ENCODE results near the gene COX19.
"Not testable (repeated sequence)": the region's sequence is repeated elsewhere in the genome, so short reads cannot be mapped to it uniquely, and the experiment has no call there.

Gene COX19

DNA sequence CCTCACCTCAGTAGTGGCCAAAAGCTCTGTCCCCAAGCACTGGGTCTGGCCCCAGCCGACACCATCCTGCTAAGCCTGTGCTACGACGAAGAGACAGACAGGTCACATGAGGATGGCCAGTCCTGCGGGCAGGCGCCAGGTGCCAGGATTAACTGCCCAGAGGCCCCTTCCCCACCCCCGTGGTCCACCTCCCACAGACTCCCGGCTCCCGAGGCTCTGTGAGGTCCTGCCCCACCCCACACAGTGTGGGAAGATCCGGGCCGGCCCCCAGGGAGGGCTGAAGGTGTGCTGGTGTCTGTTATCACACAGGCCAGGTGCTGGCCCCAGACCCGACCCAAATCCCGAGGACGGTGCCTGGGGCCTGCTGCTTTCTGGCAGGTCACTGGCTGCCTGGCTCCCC is 34.9 kb upstream of the COX19 start:
- DNase-seq (ENCODE audit: low read depth in 2 of 2): no peak

DNA sequence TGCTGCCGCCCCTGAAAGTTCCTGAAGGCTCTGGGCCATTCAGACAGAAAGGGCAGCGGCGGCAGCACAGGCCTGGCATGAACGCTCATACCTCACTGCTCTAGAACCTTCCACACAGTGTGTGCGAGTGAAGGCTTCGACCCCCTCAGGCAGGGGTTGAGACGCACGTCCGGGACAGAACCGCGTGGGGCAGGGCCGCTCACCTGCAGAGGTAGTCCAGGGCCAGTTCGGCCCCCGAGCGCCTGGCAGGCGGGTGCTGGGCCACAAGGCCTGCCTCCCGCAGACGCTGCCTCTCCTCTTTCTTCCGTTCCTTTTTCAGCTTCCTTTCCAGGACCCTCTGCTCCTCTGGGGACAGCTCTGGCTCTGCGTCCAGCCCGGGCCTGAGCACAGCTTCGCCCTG is 34.4 kb upstream of the COX19 start:
- no peak for DNase-seq (ENCODE audit: low read depth in 2 of 2)

DNA sequence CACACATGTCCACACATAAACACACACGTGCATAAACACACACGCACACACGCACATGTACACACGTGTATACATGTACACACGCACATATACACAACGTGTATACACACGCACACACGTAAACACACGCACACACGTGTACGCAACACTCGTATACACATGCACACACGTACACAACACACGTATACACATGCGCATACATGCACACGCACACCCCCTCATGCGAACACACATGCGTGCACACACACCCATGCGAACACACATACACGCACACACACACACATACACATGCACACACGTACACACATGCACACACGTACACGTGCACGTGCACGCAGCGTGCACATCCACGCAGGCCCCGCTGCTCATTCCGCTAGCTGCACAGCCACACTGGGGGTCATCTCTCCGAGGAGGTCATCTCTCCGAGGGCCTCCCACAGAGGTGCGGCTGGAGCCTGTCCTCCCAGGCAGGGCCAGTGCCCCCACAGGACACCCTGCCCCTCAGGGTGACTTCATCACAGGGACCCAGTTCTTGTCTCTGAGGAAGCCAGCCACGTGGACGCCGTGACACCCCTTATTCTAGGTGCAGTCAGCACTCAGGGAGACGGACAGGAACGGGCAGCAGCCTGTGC is 33.5 kb upstream of the COX19 start:
- no peak for DNase-seq (ENCODE audit: low read depth in 2 of 2)

DNA sequence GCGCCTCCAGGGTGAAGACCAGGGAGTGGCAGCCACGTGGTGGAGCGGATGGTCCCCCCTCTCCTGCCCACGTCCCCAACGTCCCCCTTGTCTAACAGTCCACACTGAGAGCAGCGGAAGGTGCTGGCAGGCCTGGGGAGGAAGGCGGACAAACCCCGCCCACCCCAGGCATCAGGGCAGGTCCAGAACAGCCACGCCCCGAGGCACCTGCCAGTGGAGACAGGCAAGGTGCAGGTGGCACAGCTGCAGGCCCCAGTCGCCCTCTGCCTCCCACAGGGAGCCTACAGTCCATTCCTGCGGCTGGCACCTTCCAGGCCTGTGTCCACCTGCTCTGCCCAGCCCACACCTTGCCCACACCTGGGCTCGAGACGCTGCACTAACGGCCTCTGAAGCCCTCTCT is 32.6 kb upstream of the COX19 start:
- no peak for DNase-seq (ENCODE audit: low read depth in 2 of 2)

GRCh38 chr7:1005303-1005702 is 30.0 kb upstream of the COX19 start:
- DNase-seq (ENCODE audit: low read depth in 2 of 2): no peak

- no peak for DNase-seq (ENCODE audit: low read depth in 2 of 2)
Measured at GRCh38 chr7:1004018-1004852, 28.9 kb upstream of the COX19 start.

GRCh38 chr7:1002445-1002844 is 27.1 kb upstream of the COX19 start:
- not testable (repeated sequence) for DNase-seq (ENCODE audit: low read depth in 2 of 2)

- not testable (repeated sequence) for DNase-seq (ENCODE audit: low read depth in 2 of 2)
Measured at GRCh38 chr7:1002026-1002425, 26.7 kb upstream of the COX19 start.

GRCh38 chr7:1001069-1001770 is 25.9 kb upstream of the COX19 start:
- not testable (repeated sequence) for DNase-seq (ENCODE audit: low read depth in 2 of 2)

GRCh38 chr7:999941-1000935 is 24.9 kb upstream of the COX19 start:
- no peak for DNase-seq (ENCODE audit: low read depth in 2 of 2)

GRCh38 chr7:999149-999879 is 24.0 kb upstream of the COX19 start:
- no peak for DNase-seq (ENCODE audit: low read depth in 2 of 2)

DNA sequence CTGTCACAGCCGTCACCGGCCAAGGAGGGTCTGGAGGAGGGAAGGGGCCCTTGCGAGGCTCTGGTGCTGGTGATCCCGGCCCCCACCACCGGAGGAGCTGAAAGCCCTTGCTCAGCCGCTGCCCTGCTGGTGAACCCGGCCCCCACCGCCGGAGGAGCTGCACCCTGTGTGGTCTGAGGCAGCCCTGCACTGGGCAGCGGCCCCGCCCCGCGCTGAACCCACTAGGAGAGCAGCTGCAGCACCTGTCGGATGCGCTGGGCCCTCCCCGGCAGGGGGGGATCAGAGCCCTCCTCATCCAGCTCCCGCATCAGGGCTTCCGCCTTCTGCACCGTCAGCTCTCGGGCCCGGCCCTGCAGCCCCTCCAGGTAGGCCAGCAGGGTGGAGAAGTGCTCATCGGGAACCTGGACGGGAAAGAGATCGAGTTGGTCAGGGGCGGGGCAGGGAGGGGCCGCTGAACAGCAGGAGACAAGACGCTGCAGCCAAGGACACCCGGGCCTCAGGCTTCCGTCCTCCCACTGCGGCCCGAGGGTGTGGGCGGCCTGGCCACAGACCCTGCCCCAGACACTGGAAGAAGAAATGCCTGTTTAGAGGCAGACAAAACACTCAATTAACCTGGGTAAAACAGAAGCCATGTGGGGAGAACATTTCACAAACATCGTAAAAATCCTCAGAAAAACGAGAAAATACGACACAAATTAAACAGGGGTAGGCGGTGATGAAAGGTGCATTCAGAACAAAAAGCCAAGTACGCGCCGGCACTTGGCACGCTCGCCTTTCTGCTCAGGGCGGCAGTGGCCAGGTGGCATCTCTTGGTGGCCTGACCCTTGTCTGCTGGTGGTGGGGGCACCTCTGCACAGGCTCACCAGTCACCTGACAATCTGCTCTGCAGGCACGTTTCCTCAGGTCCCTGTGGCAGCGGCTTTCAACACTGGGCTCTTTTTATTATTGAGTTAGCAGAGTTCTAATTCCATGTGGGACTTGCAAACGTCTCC is 22.4 kb upstream of the COX19 start:
- no peak for DNase-seq (ENCODE audit: low read depth in 2 of 2)

GRCh38 chr7:996079-996872 is 20.9 kb upstream of the COX19 start:
- DNase-seq (ENCODE audit: low read depth in 2 of 2): no peak

GRCh38 chr7:995571-995970 is 20.2 kb upstream of the COX19 start:
- no peak for DNase-seq (ENCODE audit: low read depth in 2 of 2)

GRCh38 chr7:994592-995308 is 19.4 kb upstream of the COX19 start:
- no peak for DNase-seq (ENCODE audit: low read depth in 2 of 2)

DNA sequence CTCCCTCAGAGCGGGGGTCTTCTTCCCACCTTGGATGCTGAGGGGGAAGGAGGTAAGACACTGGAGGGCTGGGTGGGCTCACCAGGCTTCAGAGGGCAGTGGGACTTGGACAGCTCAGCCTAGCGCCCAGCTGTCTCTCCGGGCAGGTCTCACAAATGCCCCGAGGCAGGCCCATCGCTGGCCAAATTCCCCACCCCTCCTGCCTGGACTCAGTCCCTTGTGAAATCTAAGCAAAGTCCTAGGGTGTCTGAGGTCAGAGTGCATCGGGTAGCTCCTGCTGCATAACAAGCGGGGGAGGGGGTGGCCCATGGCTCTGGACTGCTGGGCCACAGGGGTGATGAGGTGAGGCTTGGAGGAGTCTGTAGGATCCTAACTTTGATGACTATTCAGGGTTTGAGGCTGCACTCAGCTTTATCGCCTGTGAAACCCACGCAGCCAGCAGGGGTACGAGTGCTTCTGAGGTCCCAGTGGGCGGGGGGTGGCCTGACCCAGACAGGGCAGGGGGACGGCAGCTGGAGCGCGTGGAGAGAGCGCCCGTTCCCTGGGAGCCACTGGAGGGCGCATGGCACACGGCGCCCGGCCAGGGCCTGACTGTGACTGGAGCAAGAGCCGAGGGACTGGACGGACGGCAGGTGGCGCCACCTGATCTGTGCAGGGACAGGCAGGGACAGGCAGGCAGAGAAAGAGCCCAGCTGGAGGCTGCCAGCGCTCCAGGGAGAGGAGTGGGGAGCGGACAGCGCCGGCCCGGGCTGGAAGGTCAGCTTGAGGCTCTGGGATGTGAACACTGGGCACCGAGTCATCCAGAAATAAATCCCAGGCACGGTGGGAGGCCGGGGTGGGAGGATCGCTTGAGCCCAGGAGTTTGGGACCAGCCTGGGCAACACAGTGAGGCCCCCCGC is 17.6 kb upstream of the COX19 start:
- DNase-seq (ENCODE audit: low read depth in 2 of 2): peak; percentile 88 to 89
